ENCODE data around the gene HOXD11. TPM values are rescaled to one million over a fixed set of nuclear protein-coding genes. Genes with fewer than 3 reads are reported as not detected.

The HOXD11 gene
- total and polyA plus RNA-seq, 2 donors (not counting 3 experiments of a cell fraction or from before 2014, with no cell fraction given) = not detected

DNA sequence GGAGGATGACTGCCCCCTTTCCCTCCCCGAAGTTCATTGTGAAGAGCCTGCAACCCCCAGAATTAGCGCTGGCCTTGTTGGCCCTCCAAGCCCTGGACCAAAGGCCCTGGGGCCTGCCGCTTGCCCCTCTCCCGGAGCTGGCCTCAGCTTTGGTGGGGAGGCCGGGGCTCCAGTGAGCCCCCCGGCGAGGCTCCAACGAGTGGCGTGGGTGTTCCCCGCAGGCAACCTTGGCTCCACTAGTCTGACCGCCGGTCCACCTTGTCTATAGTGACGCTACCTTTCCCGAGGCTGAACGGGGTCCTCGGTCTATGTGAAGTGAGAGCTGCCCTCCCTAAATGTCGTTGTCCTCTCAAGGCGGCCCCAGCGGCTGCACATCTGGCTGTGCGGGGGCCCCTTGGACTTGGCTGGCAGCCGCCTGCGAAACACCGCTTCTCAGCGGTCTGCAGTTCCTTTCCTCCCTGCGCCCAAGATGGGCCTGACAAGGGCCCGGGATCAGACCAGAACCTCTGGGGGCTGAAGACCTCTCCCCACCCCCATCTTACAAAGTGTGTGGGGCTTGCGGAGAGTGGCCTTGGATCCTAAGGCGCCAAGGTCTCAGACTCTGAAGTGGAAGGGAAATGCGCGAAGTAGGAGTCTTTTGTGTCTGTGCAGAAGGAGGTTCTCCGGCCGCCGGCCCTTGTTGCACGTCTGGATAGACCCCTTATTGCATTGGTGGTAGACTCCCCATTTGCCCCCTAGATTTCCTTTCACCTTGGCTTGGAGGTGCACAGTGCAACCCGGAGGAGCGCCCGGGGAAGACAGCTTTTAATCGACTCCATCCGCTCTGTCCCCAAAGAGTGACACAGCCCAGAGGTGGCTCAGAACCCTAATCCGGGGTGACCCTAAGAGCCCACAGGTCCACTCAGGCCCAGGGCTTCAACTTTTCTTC lies 5.6 kb downstream of the HOXD11 start:
- H3K9me1 ChIP-seq (replicated peaks; ENCODE audit: control insufficient read depth, extremely low read depth, insufficient read depth, low read length) = no peaks in the 10 kb centered on the region
- no peak overlapping the region for H3K4me2 ChIP-seq (ENCODE audit: insufficient read depth, low read length)
- POLR2A ChIA-PET = no interaction called here
- DNase-seq (ENCODE audit: low read depth, low spot score) (no peak), FAIRE-seq (no peak)
- TF ChIP-seq EZH2 (IDR thresholded peaks at IDR 0.05; ENCODE audit: borderline replicate concordance, low read depth, low read length, severe bottlenecking) = peak; percentile 98
- TF ChIP-seq MYC (IDR thresholded peaks at IDR 0.05; ENCODE audit: low read depth, low read length) = no peak
- no peaks in the 10 kb centered on the region for H4K20me1 ChIP-seq (replicated peaks; ENCODE audit: control insufficient read depth, extremely low read depth, insufficient read depth, low read length)
- H3K4me1 ChIP-seq (ENCODE audit: control insufficient read depth, extremely low read depth, insufficient read depth, low read length) = peaks cover 4% of the 10 kb centered on the region
- H2AFZ ChIP-seq (ENCODE audit: low read depth, low read length) = no peak overlapping the region
- CTCF ChIA-PET = interaction anchor here (0.9 to 4.3 kb wide), 11 partner anchors 9 to 1036 kb away, joined by 3 to 24 read pairs (median 15); partner anchors contain the start of gene HOXD9
- no peaks in the 10 kb centered on the region for H3K36me3 ChIP-seq (ENCODE audit: control insufficient read depth in 2 of 2, extremely low read depth in 1 of 2, insufficient read depth in 2 of 2, low read length in 2 of 2)
- dilution Hi-C loops (cut with MboI; ENCODE audit: extremely low pct_ligation_motif_present, low sequenced_read_pairs) (no loop called here), intact Hi-C loops (cut with micrococcal nuclease) (no loop called here)
- no peak overlapping the region for H3K27ac ChIP-seq (ENCODE audit: insufficient read depth, low read depth, low read length)
- H3K9me3 ChIP-seq (replicated peaks; ENCODE audit: control insufficient read depth, insufficient read depth, low read length) = no peaks in the 10 kb centered on the region
- BruUV-seq (replicated peaks) = no TSS peak
- H3K79me2 ChIP-seq (ENCODE audit: control insufficient read depth, insufficient read depth, low read length) = no peaks in the 10 kb centered on the region
- no peak overlapping the region for H3K9ac ChIP-seq (replicated peaks; ENCODE audit: extremely low read depth, insufficient read depth, low read length)
- no peak overlapping the region for H3K4me3 ChIP-seq (replicated peaks in 1 of 3; ENCODE audit: insufficient read depth in 1 of 3, low read depth in 1 of 3, low read length in 3 of 3)
- H3K27me3 ChIP-seq (ENCODE audit: control insufficient read depth in 2 of 2, insufficient read depth in 2 of 2, low read length in 2 of 2) = peaks cover 82 to 98% of the 10 kb centered on the region in 2 experiments

DNA sequence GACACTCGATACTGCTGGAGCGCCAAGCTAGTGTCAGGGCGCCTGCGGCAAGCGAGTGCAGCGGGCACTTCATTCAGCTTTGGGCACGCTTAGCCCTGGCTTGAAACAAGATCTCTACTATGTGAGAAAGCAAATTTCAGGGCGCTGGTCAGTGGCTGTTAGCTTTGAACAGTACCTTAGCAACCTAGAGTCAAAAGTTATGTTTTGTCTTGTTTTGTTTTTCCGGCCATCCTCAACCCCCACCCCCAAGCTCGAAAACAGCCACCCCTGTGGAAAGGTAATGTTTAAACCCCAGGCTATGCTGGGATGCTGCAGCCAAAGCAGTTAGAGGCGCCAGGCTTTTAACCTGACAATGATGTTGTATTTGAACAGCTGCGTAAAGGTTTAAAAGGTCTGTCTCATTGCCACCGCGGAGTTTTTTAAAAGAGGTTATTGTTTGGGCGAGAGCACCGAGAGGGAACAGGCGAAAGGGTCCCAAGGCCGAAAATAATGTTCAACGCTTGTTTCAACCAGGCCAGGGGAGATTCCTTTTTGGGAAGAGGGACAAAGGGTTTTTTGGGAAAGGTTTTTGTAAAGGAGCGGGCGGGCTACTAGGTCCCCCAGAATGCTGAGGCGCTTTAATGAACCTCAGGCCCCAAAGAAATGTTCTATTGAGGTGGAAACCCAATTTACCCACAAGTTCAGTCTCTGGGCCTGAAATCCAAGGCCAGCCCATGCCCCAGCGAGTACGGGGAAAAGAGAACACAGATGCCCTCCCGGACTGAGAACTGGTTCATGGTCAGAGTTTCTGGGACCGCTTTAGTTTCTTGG lies 7.2 kb downstream of the HOXD11 start:
- peaks cover 4% of the 10 kb centered on the region for H3K4me1 ChIP-seq (ENCODE audit: control insufficient read depth, extremely low read depth, insufficient read depth, low read length)
- dilution Hi-C loops (cut with MboI; ENCODE audit: extremely low pct_ligation_motif_present, low sequenced_read_pairs) (no loop called here), intact Hi-C loops (cut with micrococcal nuclease) (no loop called here)
- FAIRE-seq (no peak), DNase-seq (ENCODE audit: low read depth, low spot score) (no peak)
- H3K9ac ChIP-seq (replicated peaks; ENCODE audit: extremely low read depth, insufficient read depth, low read length) = no peak overlapping the region
- ChIA-PET POLR2A (no interaction called here), CTCF (interaction anchor here (0.8 to 4.3 kb wide), 9 partner anchors 8 to 1048 kb away, joined by 4 to 22 read pairs (median 5); partner anchors contain the start of gene HOXD9)
- no peaks in the 10 kb centered on the region for H3K79me2 ChIP-seq (ENCODE audit: control insufficient read depth, insufficient read depth, low read length)
- no peaks in the 10 kb centered on the region for H4K20me1 ChIP-seq (replicated peaks; ENCODE audit: control insufficient read depth, extremely low read depth, insufficient read depth, low read length)
- H3K27ac ChIP-seq (ENCODE audit: insufficient read depth, low read depth, low read length) = no peak overlapping the region
- TF ChIP-seq POLR2AphosphoS5 (IDR thresholded peaks at IDR 0.05; ENCODE audit: insufficient read depth, low read depth, low read length) = no peak
- peak; percentile 62 for TF ChIP-seq EZH2 (IDR thresholded peaks at IDR 0.05; ENCODE audit: borderline replicate concordance, low read depth, low read length, severe bottlenecking)
- no peak overlapping the region for H2AFZ ChIP-seq (ENCODE audit: low read depth, low read length)
- peaks cover 86 to 98% of the 10 kb centered on the region in 2 experiments for H3K27me3 ChIP-seq (ENCODE audit: control insufficient read depth in 2 of 2, insufficient read depth in 2 of 2, low read length in 2 of 2)
- no peaks in the 10 kb centered on the region for H3K9me3 ChIP-seq (replicated peaks; ENCODE audit: control insufficient read depth, insufficient read depth, low read length)
- no peak overlapping the region for H3K4me3 ChIP-seq (replicated peaks in 1 of 3; ENCODE audit: insufficient read depth in 1 of 3, low read depth in 1 of 3, low read length in 3 of 3)
- H3K36me3 ChIP-seq (ENCODE audit: control insufficient read depth in 2 of 2, extremely low read depth in 1 of 2, insufficient read depth in 2 of 2, low read length in 2 of 2) = no peaks in the 10 kb centered on the region
- H3K4me2 ChIP-seq (ENCODE audit: insufficient read depth, low read length) = no peak overlapping the region
- no peaks in the 10 kb centered on the region for H3K9me1 ChIP-seq (replicated peaks; ENCODE audit: control insufficient read depth, extremely low read depth, insufficient read depth, low read length)
- no TSS peak for BruUV-seq (replicated peaks)

Measured in endothelial cell of umbilical vein (primary cell).